ENCODE measurements around the gene SOCS4.

GRCh38 chr14:55097881-55098560 lies 71.0 kb downstream of the SOCS4 start:
- TF ChIP-seq POLR2AphosphoS5 (IDR thresholded peaks at IDR 0.05) (no peak), CTCF (IDR thresholded peaks at IDR 0.05) (no peak)

All from stomach (tissue), 4 donors.